ENCODE results near the gene TUBB3.

DNA sequence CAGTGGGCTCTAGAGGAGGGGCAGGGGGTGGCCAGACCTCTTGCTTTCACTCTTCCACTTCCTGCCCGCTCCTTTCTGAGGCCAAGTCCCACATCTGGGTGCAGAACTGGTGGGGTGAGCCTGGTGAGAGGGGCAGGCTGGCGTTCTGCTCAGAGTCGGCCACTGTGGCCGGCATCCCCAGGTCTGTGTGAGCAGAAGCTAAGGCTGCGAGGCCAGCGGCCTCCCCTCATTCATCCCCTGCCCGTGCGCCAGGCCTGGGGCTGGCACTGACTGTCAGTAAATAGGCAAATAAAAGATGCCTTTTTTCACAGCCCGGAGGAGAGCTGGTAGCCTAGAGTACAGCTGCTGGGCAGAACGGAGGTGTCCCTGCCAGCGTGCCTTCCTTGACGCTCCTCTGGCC is 26.6 kb downstream of the TUBB3 start:
- TF ChIP-seq, protein P1, sequence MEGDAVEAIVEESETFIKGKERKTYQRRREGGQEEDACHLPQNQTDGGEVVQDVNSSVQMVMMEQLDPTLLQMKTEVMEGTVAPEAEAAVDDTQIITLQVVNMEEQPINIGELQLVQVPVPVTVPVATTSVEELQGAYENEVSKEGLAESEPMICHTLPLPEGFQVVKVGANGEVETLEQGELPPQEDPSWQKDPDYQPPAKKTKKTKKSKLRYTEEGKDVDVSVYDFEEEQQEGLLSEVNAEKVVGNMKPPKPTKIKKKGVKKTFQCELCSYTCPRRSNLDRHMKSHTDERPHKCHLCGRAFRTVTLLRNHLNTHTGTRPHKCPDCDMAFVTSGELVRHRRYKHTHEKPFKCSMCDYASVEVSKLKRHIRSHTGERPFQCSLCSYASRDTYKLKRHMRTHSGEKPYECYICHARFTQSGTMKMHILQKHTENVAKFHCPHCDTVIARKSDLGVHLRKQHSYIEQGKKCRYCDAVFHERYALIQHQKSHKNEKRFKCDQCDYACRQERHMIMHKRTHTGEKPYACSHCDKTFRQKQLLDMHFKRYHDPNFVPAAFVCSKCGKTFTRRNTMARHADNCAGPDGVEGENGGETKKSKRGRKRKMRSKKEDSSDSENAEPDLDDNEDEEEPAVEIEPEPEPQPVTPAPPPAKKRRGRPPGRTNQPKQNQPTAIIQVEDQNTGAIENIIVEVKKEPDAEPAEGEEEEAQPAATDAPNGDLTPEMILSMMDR (IDR thresholded peaks at IDR 0.05 in 8 of 11, conservative IDR thresholded peaks at IDR 0.05 in 3 of 11) = no peak
- TF ChIP-seq POLR2AphosphoS5 (IDR thresholded peaks at IDR 0.05) = no peak
